ENCODE data around the gene CCM2.

The CCM2 gene

GRCh38 chr7:45104844-45105587, 105.0 kb downstream of the CCM2 start:
- Histone ChIP-seq H3K9me3 (ENCODE audit: severe bottlenecking) (no peaks in the 10 kb centered on the region), H3K27me3 (ENCODE audit: insufficient read depth, poor library complexity, severe bottlenecking) (no peaks in the 10 kb centered on the region), H3K27ac (ENCODE audit: poor library complexity, severe bottlenecking) (no peak overlapping the region), H3K36me3 (ENCODE audit: low read depth) (peaks cover 96% of the 10 kb centered on the region), H3K4me3 (ENCODE audit: severe bottlenecking) (no peak overlapping the region), H3K4me1 (ENCODE audit: insufficient read depth, poor library complexity, severe bottlenecking) (no peaks in the 10 kb centered on the region)
- TF ChIP-seq CTCF (IDR thresholded peaks at IDR 0.05; ENCODE audit: poor library complexity, severe bottlenecking), result no peak
- no peak for ATAC-seq (ENCODE audit: low read depth)
- DNase-seq (ENCODE audit: low spot score), result no peak

- peaks cover 89% of the 10 kb centered on the region for H3K36me3 ChIP-seq (ENCODE audit: low read depth)
- no peak overlapping the region for H3K27ac ChIP-seq (ENCODE audit: poor library complexity, severe bottlenecking)
- no peak for ATAC-seq (ENCODE audit: low read depth)
Measured at GRCh38 chr7:45105588-45106188, 105.7 kb downstream of the CCM2 start.

GRCh38 chr7:45106820-45107219, 106.8 kb downstream of the CCM2 start:
- Histone ChIP-seq H3K36me3 (ENCODE audit: low read depth) (peaks cover 78% of the 10 kb centered on the region), H3K9me3 (ENCODE audit: severe bottlenecking) (no peaks in the 10 kb centered on the region)

More at GRCh38 chr7:45105588-45106188, 105.7 kb downstream of the CCM2 start:
- Histone ChIP-seq H3K9me3 (ENCODE audit: severe bottlenecking) (no peaks in the 10 kb centered on the region), H3K4me1 (ENCODE audit: insufficient read depth, poor library complexity, severe bottlenecking) (no peaks in the 10 kb centered on the region), H3K4me3 (ENCODE audit: severe bottlenecking) (no peak overlapping the region), H3K27me3 (ENCODE audit: insufficient read depth, poor library complexity, severe bottlenecking) (no peaks in the 10 kb centered on the region)
- no peak for DNase-seq (ENCODE audit: low spot score)
- TF ChIP-seq CTCF (IDR thresholded peaks at IDR 0.05; ENCODE audit: poor library complexity, severe bottlenecking), result no peak

GRCh38 chr7:45107356-45107755, 107.4 kb downstream of the CCM2 start:
- Histone ChIP-seq H3K4me1 (ENCODE audit: insufficient read depth, poor library complexity, severe bottlenecking) (no peaks in the 10 kb centered on the region), H3K4me3 (ENCODE audit: severe bottlenecking) (no peak overlapping the region), H3K36me3 (ENCODE audit: low read depth) (peaks cover 72% of the 10 kb centered on the region), H3K27me3 (ENCODE audit: insufficient read depth, poor library complexity, severe bottlenecking) (no peaks in the 10 kb centered on the region), H3K27ac (ENCODE audit: poor library complexity, severe bottlenecking) (no peak overlapping the region), H3K9me3 (ENCODE audit: severe bottlenecking) (no peaks in the 10 kb centered on the region)
- DNase-seq (ENCODE audit: low spot score) (no peak), ATAC-seq (ENCODE audit: low read depth) (no peak)
- TF ChIP-seq CTCF (IDR thresholded peaks at IDR 0.05; ENCODE audit: poor library complexity, severe bottlenecking), result no peak

More at GRCh38 chr7:45106820-45107219, 106.8 kb downstream of the CCM2 start:
- ATAC-seq (ENCODE audit: low read depth), result no peak
- H3K4me3 ChIP-seq (ENCODE audit: severe bottlenecking), result no peak overlapping the region
- no peak for TF ChIP-seq CTCF (IDR thresholded peaks at IDR 0.05; ENCODE audit: poor library complexity, severe bottlenecking)
- no peaks in the 10 kb centered on the region for H3K4me1 ChIP-seq (ENCODE audit: insufficient read depth, poor library complexity, severe bottlenecking)
- H3K27ac ChIP-seq (ENCODE audit: poor library complexity, severe bottlenecking), result no peak overlapping the region
- H3K27me3 ChIP-seq (ENCODE audit: insufficient read depth, poor library complexity, severe bottlenecking), result no peaks in the 10 kb centered on the region
- DNase-seq (ENCODE audit: low spot score), result no peak

- no peak overlapping the region for H3K27ac ChIP-seq (ENCODE audit: poor library complexity, severe bottlenecking)
- H3K9me3 ChIP-seq (ENCODE audit: severe bottlenecking), result no peaks in the 10 kb centered on the region
- DNase-seq (ENCODE audit: low spot score) (no peak), ATAC-seq (ENCODE audit: low read depth) (no peak)
- H3K4me1 ChIP-seq (ENCODE audit: insufficient read depth, poor library complexity, severe bottlenecking), result no peaks in the 10 kb centered on the region
- H3K27me3 ChIP-seq (ENCODE audit: insufficient read depth, poor library complexity, severe bottlenecking), result no peaks in the 10 kb centered on the region
- H3K36me3 ChIP-seq (ENCODE audit: low read depth), result peaks cover 57% of the 10 kb centered on the region
- no peak overlapping the region for H3K4me3 ChIP-seq (ENCODE audit: severe bottlenecking)
- TF ChIP-seq CTCF (IDR thresholded peaks at IDR 0.05; ENCODE audit: poor library complexity, severe bottlenecking), result no peak
Measured at GRCh38 chr7:45108863-45109262, 108.9 kb downstream of the CCM2 start.

Measured in RWPE2 (cell line).